Fibroblast of skin of left biceps (primary cell): Measurements from ENCODE around the gene NBPF1.
"Not testable (repeated sequence)": the region's sequence is repeated elsewhere in the genome, so short reads cannot be mapped to it uniquely, and the experiment has no call there.

Experiments
- DNase-seq, 2 experiments: peaks; one replicate each; pipeline ENCODE4 v3.0.0-alpha.2; 2013; ENCODE audit warnings: low read depth in 2 of 2

Gene NBPF1

GRCh38 chr1:16621681-16622315 is 8.4 kb upstream of the NBPF1 start:
- DNase-seq: not testable (repeated sequence)

- DNase-seq: no peak
Measured at GRCh38 chr1:16621300-16621658, 7.9 kb upstream of the NBPF1 start.

GRCh38 chr1:16619803-16620501 is 6.6 kb upstream of the NBPF1 start:
- not testable (repeated sequence) for DNase-seq

GRCh38 chr1:16618719-16619118 is 5.4 kb upstream of the NBPF1 start:
- DNase-seq: no peak

DNA sequence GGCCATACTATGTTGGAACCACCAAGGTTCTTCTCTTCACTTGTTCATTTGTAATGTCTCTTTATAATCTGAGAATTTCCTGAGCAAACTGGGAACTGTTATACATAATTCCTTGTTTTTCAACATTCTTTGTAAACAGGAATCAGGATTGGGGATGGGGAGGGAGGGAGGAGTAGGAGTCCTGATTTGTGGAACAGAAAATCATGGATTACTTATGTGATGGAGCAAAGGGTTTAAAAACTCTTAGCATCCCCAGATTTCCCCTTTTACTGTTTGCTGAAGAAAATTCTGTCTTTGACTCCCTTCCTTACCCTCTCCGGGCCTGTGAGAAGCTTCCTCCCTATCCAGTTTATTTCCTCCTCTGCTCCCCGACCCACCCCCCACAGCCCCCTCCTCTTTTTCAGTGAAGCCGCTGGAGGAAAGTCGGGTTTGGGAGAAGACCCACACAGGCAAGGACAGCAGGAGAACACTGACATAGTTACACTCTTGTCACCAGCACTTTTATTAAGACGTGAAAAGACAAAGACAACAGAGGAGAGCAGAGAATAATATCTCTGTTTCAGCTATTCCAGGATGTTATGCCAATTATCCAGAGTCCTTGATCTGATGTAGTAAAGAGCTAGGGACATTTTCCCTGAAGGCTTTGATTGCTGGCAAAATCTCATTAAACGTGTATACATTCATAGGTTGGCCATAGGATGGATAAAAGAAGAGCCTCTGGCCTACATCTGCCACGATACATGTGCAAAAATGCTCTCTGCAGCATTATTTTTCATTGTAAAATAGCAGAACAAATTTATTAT is 4.6 kb upstream of the NBPF1 start:
- no peak for DNase-seq

- no peak for DNase-seq
Measured at GRCh38 chr1:16617114-16617631, 3.8 kb upstream of the NBPF1 start.

GRCh38 chr1:16615253-16616252 is 2.2 kb upstream of the NBPF1 start:
- no peak for DNase-seq

GRCh38 chr1:16614361-16615252 is 1.2 kb upstream of the NBPF1 start:
- DNase-seq: no peak

DNA sequence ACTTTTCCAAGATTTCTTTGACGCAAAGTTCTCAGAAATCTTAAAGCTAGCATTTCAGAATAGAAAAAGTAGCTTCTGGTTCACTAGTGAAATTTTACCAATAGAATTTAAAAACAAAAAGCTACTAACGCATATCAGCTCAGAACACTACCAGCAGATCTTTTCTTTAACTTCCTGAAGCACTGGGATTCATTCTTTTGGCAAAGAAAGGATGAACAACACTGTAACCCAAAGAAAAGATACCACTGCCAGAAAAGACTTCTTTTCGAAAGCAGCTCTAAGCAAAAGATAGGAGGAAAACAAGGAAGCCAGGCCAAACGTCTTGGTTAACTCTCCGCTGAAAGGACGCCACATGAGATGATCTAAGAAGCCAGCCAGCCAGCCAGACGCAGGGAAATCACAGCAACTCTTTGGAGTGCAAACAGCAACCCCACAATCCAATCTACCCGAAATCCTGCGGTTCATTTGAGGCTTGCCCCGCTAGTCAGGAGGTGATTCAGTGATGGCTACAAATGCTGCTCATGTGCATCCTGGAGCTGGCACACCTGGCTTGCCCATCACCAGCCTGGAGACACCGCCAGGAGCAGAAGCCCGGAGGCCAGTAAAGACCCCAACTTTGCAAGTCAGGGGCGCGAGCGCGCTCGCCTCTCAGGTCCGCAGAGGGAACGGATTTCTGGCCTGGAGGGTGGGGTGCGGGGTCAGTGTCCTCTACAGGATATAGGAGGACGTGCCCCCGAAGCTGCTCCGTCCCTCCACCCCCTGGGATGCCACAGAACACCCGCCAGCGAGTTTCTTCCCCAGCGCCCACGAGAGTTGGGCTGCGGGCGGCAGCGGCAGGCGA is 812 bp downstream of the NBPF1 start:
- DNase-seq: peak; percentile 39 to 45

DNA sequence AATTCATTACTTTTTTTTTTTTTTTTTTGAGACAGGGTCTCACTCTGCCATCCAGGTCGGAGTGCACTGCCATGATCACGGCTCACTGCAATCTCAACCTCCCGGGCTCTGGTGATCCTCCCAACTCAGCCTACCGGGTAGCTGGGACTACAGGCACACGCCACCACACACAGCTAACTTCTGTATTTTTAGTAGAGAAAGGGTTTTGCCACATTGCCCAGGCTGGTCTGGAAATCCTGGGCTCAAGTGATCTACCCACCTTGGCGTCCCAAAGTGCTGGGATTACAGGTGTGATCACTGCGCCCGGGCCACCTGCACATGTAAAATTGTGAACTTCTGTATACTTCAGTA is 1.4 kb downstream of the NBPF1 start:
- DNase-seq: not testable (repeated sequence)

- DNase-seq: not testable (repeated sequence)
Measured at GRCh38 chr1:16611164-16611563, 2.2 kb downstream of the NBPF1 start.

DNA sequence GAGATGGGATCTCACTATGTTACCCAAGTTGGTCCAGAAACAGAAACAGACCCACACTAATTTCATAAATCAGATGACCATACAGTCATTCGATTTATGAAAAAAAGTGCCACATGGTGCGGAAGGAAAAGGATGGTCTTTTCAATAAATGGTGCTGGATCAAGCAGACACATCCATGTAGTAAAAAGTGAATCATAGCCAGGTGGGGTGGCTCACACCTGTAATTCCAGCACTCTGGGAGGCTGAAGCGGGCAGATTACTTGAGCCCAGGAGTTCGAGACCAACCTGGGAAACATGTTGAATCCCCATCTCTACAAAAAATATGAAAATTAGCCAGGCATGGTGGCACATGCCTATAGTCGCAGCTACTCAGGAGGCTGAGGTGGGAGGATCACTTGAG is 2.8 kb downstream of the NBPF1 start:
- DNase-seq: not testable (repeated sequence)

DNA sequence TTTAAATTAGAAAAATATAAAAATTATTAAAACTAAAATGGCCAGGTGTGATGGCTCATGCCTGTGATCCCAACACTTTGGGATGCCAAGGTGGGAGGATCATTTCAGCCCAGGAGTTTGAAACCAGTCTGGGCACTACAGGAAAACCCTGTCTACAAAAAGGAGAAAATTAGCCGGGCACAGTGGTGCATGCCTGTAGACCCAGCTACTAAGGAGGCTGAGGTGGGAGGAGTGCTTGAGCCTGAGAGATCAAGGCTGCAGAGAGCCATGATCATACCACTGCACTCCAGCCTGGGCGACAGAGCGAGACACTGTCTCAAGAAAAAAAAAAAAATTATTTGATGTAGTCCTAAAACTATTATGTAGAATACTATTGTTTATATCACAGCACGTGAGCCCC is 3.6 kb downstream of the NBPF1 start:
- not testable (repeated sequence) for DNase-seq

GRCh38 chr1:16608838-16609560 is 4.4 kb downstream of the NBPF1 start:
- DNase-seq: no peak

DNA sequence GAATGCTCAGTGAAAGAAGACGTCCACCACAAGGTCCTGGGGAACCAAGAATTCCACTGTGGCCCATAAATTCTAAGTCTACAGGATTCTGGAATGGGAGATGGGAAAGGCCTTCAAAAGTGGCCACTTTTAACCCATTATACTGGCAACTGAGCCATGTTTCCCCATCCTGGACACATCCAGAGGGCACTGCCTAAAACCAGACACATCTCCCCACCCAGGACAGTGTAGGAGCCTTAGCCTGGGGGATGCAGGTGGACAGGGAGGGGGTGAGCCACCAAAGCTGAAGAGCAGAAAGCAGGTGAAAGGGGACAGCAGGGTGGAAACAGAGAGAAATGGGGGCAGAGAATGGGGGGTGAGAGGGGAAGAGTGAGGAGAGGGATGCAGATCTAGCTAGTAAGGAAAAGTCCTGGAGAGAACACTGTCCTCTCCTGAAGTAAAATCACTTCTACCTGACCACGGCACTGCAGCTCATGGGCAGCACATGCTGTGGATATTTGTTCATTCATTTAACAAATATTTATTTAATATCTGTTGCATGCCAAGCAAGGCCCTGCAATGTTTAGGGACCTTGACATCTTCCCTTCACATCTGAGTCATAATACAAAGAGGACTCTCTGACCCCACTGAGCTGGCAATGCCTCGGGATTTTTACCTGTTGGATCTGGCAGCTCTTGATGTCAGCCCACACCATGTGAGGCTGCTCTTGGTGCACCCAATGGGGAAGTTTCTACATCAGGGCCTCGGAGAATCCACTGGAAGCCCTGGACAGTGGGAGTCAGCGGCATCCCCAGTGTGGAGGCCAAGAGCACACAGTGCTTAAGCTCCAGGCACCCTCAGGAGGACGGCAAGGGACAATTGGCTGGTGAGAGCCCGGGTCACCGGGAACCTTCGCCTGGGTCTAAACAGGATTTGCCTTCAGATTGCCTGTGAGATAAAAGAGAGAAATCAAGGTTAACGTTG is 5.2 kb downstream of the NBPF1 start:
- DNase-seq: not testable (repeated sequence)

GRCh38 chr1:16607433-16607851 is 5.9 kb downstream of the NBPF1 start:
- no peak for DNase-seq

DNA sequence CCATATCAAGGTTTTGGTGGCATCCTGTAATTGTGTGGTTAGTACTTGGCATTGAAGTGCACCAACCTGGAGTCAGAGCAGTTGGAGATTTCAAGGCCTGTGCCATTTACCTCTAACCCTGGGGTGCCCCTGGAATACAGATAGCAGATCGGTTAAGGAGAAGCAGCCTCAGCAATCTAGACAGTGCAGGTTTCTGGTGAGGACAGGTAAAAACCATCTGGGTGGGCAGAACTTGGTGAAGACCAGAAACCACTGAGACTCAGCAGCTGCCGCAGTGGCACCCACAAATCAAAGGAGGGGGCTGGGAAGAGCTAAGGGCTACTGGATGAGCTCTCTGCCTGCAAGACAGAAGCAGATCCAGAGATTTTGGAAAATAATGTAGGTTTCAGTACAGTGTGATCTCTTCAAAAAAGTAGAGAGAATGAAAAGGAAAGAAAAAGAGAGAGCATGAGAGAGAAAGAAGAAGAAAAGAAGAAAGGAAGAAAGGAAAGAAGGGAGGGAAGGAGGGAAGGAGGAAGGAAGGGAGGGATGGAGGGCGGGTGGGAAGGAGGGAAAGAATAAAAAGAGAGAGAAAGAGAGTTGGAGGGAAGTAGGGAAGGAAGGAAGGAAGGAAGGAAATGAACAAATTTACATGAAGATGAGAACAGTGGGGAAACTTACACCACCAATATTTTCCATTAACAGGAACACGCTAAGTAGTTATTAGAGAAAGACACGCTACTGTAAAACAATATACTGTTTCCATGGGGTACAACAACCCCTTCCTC is 6.5 kb downstream of the NBPF1 start:
- not testable (repeated sequence) for DNase-seq
